Activated CD8-positive, alpha-beta memory T cell treated with anti-CD3 and anti-CD28 coated beads, Interleukin-2, amount 50 U/mL, for 24 hours (primary cell): ENCODE results near the gene AP1B1.

Experiments used
- DNase-seq: peaks from one replicate; pipeline ENCODE4 v3.0.0-alpha.2; 2020; ENCODE audit errors: extremely low read depth

AP1B1 gene

GRCh38 chr22:29300807-29301601 is 87.4 kb downstream of the AP1B1 start:
- DNase-seq, result no peak

- no peak for DNase-seq
Observed at GRCh38 chr22:29300467-29300806, 87.9 kb downstream of the AP1B1 start.

- DNase-seq, result no peak
Observed at GRCh38 chr22:29299136-29299900, 89.1 kb downstream of the AP1B1 start.

GRCh38 chr22:29298641-29299040 is 89.7 kb downstream of the AP1B1 start:
- no peak for DNase-seq

GRCh38 chr22:29292379-29292778 is 96.0 kb downstream of the AP1B1 start:
- no peak for DNase-seq

GRCh38 chr22:29291215-29291614 is 97.2 kb downstream of the AP1B1 start:
- DNase-seq, result no peak

- DNase-seq, result no peak
Observed at GRCh38 chr22:29290061-29290460, 98.3 kb downstream of the AP1B1 start.

GRCh38 chr22:29288837-29289236 is 99.5 kb downstream of the AP1B1 start:
- DNase-seq, result no peak

GRCh38 chr22:29284196-29284595 is 104.2 kb downstream of the AP1B1 start:
- no peak for DNase-seq

GRCh38 chr22:29277927-29278326 is 110.4 kb downstream of the AP1B1 start:
- DNase-seq, result no peak
